Kasumi-1 (cell line): ENCODE data around the gene INPP5K.
A peak's percentile ranks its signal among the peaks of the same experiment; 100 is the strongest.
"Not testable (repeated sequence)": the region's sequence is repeated elsewhere in the genome, so short reads cannot be mapped to it uniquely, and the experiment has no call there.

Experiments used
- DNase-seq, 2 experiments: peaks; one replicate each; lab custom pipeline; 2025; lab: John Stamatoyannopoulos, UW

Gene INPP5K

DNA sequence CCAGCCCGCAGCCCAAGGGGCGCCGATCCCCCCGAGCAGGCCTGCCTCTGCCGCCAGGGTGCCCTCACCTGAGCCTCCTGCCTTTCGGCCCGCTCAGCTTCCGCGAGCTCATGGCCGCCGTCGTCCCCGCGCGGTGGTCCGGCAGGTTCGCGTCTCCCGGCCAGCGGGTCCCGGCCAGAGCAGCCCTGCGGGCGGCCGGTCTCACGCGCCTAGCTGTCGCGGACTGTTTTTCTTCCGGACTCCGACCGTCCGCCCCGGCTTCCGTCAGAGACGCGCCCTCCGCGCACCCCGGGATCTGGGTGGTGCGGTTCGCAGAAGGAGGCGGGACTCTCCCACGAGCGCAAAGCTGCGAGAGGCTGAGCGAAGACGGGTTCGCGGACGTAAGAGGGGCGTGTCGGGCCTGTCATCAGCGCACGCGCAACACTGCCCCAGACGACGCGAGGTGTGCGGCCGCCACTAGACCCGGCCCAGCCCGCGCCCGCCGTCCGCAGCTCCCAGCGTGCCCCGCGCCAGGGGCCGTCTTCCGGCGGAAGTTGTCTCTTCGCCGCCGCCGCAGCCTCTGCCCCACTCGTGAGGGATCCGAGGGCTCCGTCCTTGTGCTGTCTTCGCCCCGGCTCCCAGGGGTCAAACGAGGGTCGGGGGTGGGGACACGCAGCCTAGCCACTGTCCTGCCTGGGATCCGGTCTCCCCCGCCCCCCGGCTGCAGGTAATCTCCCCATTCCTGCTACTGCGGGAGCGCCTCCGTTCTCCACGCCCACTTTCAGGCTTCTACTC is at the start of gene INPP5K:
TSS of gene INPP5K (minus strand) at position 225 of the 774 bp plus-strand sequence. CDS start at position 112, 113 bp downstream.
- peak; percentile 73 to 86 for DNase-seq

GRCh38 chr17:1565877-1566276 is 49.5 kb upstream of the INPP5K start:
- no peak for DNase-seq

- DNase-seq = no peak
Measured at GRCh38 chr17:1563786-1564613, 47.6 kb upstream of the INPP5K start.

DNA sequence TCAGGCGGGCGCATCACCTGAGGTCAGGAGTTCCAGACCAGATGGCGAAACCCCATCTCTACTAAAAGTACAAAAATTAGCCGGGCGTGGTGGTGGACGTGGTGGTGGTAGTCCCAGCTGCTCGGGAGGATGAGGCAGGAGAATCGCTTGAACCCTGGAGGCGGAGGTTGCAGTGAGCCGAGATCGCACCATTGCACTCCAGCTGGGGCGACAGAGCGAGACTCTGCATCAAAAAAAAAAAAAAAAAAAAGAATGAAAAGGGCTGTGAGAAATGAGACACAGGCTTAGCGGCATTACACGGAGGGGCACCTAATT is 47.0 kb upstream of the INPP5K start:
- DNase-seq = not testable (repeated sequence)

DNA sequence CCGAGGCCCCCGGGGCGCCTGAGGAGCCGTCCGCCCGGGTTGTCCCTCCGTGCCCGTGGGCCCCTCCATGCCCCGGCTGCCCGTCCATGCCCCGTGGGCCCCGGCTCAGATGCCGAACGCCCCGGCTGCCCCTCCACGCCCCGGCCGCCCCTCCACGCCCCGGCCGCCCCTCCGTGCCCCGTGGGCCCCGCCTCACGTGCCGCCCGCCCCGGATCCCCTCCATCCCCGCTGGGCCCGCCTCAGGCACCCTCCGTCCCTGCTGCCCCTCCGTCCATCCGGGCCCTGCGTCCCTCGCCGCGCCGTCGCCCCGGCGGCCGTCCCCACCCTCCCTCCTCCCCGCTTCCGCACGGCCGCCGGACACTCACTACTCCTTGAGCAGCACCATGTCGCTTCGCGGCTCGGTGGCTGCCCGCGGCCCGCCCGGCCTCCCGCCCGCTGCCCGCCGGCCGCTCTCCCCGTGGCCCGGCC is 45.8 kb upstream of the INPP5K start:
- DNase-seq = no peak

GRCh38 chr17:1561420-1562175 is 45.2 kb upstream of the INPP5K start:
- DNase-seq = no peak

DNA sequence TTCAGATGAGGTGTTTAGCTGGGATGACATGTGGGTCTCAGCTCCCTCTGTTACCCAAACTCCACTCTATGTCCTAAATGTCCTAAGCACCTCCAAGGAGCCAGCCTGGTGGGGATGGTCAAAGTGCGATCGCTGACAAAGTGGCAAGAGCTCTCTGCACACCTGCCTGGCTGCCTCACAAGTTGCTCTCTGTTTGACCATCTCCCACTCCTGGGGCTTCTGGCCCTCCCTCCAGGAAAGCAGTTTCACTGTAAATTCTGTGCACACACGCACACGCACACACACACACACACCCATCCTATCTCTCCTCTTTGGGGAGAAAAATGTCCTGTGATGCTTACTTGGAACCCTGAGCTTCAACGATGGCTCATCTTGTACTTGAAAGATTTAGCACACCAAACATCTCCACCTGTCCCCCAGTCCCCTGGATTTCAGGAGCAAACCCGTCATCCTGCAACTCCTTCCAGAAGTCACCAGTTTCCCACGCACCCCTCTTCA is 44.5 kb upstream of the INPP5K start:
- no peak for DNase-seq

DNA sequence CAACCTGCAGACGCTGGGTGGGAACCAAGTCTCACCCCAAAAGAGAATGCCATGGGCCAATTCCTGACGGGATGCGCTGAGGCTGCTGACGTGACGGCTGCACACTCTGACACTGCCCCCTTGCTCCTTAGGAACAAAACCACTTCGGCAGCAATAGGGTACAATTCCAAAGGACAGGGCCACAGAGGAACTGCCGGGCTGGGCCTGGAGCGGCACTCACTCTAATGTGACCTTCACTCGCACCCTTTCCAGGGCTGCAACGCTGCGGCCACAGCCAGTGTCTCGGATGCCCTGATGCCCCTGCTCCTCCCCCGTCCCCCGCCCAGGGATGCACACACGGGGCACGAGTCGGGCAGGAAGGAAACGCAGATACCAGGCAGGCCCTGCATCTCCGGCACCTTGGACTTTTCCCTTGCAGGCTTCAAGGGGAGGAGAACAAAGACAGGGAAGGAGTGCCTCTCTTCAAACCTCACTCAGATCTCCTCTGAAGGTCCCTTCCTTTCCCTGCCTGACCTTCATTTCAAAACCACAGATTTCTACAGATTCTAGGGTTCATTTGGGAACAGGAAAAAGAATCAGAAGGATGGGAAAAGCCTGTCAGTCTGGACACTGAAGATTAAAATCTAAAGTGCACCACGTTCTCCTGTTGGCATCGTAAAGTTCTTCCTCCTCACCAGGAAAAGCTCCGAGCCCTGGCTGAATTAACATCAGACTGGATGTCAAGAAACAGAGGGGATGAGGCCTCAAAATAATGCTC is 43.9 kb upstream of the INPP5K start:
- no peak for DNase-seq

GRCh38 chr17:1559047-1560043 is 42.9 kb upstream of the INPP5K start:
- DNase-seq = no peak

- DNase-seq = no peak
Measured at GRCh38 chr17:1558401-1558800, 42.0 kb upstream of the INPP5K start.

- no peak for DNase-seq
Measured at GRCh38 chr17:1557355-1558095, 41.1 kb upstream of the INPP5K start.

DNA sequence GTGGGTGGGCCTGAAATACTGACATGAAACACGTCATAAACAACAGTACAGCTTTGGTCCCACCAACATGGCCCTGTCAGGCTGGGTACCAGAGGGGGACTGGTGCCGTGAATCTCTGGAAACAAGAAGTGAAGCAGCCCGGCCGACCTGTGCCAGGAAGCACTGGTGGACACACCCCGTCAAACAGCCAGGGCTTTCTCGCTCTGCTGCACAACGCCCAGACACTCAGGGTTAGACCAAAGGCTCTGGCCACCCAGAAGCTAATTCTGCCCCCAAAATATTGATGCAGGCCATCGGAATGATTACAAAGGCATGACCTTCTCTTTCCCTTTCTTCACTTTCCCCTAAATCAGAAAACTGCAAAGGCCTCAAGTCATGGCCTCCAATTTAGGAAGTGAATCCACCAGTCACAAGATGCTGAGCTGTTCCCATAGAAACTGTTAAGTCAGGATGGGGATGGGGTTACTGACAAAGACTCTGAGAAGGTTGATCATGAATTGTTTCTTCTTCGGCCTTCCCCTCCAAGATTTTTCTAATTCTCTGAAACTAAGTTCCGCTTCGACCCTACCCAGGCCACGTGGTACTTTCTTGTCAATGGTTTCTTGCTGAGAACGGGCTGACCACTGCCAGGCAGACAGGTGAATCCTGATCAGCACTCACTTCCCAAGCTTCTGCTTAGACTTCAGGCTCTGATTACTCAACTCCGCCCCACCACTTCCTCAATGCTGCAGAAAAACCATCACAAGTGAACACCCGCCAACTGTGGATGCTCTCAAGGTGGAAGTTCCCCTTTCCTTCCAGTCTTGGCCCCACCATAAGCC is 39.4 kb upstream of the INPP5K start:
- peak; percentile 51 for DNase-seq

DNA sequence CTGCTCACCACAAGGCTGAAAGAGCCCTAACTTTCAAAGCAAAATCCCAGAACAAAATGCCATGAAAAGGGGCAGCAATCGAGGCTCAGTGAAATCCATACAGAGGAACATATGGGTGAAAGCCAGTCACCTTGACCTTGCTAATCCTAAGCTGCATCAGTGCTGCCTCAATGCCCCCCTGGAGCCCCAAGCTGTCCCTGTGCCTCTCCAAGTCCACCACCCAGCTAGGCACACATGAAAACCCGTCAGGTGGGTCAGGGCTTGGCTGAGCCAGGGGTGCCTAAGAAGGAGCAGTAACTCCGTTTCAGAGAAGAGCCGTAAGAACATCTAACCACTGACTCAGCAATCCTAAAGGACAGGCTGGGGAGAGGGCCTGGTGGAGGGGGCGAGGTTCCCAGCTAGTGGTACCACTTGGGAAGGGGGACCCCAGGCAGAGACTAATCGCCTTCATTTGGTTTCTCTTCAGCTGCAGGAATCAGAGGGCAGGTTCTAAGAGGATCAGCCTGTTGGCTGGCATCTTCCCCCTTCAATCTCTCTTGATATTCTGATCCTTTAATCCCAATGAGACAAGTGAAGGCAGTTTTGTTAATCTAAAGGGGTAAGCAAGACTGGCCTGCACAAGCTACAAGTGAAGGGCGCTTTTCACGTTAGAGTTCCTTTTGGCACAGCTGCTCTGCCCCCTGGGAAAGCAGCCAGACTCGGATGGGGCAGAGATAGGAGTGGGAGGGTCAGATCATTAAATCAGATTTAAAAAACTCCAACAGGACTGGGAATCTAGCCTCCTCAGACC is 38.5 kb upstream of the INPP5K start:
- no peak for DNase-seq

GRCh38 chr17:1553354-1554266 is 37.2 kb upstream of the INPP5K start:
- no peak for DNase-seq

DNA sequence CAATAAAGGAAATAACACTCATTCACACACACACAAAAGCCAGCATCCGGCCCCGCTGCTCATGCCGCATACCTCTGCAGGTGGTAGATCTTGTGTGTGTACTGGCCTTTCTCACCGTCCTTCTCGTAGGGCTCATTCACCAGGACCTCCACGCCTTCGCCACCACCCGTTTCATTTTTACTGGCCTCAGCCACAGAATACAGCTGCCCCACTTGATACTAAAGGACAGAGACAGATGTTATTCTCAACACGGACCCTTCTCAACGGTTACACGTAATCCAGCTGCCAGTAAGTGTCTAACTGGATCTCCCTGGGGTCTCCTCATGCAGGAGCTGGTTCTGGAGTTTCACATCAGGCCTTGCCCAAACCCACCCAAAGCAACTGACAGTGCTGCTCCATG is 36.5 kb upstream of the INPP5K start:
- DNase-seq = no peak

DNA sequence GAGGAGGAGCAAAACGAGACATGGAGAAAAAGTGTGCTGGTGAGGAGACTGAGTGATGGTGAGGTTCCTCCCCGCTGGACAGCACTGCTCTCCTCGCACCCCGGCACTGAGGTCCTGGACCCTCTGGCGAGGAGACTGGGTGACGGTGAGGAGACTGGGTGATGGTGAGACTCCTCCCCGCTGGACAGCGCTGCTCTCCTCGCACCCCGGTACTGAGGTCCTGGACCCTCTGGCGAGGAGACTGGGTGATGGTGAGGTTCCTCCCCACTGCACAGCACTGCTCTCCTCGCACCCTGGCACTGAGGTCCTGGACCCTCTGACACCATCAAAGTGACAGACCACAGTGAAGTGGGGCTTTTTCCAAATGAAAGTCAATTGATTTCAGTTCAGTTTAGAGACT is 35.3 kb upstream of the INPP5K start:
- DNase-seq = no peak

DNA sequence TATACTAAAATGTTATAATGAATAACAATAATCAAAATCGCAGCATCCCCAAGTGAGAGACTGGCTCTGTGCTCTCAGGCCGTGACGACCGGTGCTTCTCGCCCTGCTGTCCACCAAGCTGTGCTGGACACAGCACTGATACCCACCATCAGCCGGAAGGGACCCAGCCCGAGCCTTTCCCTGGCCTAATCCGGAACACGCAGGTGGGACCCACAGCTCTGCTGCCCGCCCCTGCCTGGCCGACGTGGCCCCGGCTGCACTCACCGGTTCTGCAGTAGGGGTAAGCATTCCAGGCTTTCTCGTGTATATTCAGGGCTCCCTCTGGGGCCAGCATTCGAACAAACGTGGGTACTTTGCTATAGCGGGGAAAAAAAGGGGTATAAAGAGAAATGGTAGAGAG is 31.6 kb upstream of the INPP5K start:
- DNase-seq = no peak
